NCI-H128 (cell line): ENCODE measurements around the gene TGFBR3.
"Not testable (repeated sequence)": the region's sequence is repeated elsewhere in the genome, so short reads cannot be mapped to it uniquely, and the experiment has no call there.

ENCODE experiments used
- DNase-seq: peaks from one replicate; lab custom pipeline; 2025; ENCODE audit not compliant: unreplicated experiment; lab: John Stamatoyannopoulos, UW

The TGFBR3 gene

GRCh38 chr1:91851130-91852010, 34.6 kb downstream of the TGFBR3 start:
- peak; percentile 65 for DNase-seq

- DNase-seq = no peak
These were observed 35.2 kb downstream of the TGFBR3 start for GRCh38 chr1:91850708-91851107.

GRCh38 chr1:91847851-91848250, 38.1 kb downstream of the TGFBR3 start:
- no peak for DNase-seq

GRCh38 chr1:91846639-91847013, 39.3 kb downstream of the TGFBR3 start:
- no peak for DNase-seq

GRCh38 chr1:91846007-91846638, 39.8 kb downstream of the TGFBR3 start:
- peak; percentile 95 for DNase-seq

- DNase-seq = no peak
These were observed 41.0 kb downstream of the TGFBR3 start for GRCh38 chr1:91844862-91845528.

- DNase-seq = no peak
These were observed 42.1 kb downstream of the TGFBR3 start for GRCh38 chr1:91843843-91844242.

GRCh38 chr1:91842563-91842962, 43.4 kb downstream of the TGFBR3 start:
- DNase-seq = no peak

- no peak for DNase-seq
These were observed 43.9 kb downstream of the TGFBR3 start for GRCh38 chr1:91842056-91842455.

GRCh38 chr1:91840276-91840675, 45.7 kb downstream of the TGFBR3 start:
- not testable (repeated sequence) for DNase-seq

GRCh38 chr1:91836331-91837040, 49.5 kb downstream of the TGFBR3 start:
- no peak for DNase-seq

- no peak for DNase-seq
These were observed 50.8 kb downstream of the TGFBR3 start for GRCh38 chr1:91835087-91835521.

GRCh38 chr1:91834549-91834948, 51.4 kb downstream of the TGFBR3 start:
- not testable (repeated sequence) for DNase-seq

- DNase-seq = no peak
These were observed 52.0 kb downstream of the TGFBR3 start for GRCh38 chr1:91833946-91834345.

GRCh38 chr1:91831132-91831930, 54.6 kb downstream of the TGFBR3 start:
- no peak for DNase-seq

GRCh38 chr1:91830242-91831131, 55.5 kb downstream of the TGFBR3 start:
- DNase-seq = no peak

- no peak for DNase-seq
These were observed 56.4 kb downstream of the TGFBR3 start for GRCh38 chr1:91829293-91830153.

- DNase-seq = no peak
These were observed 57.2 kb downstream of the TGFBR3 start for GRCh38 chr1:91828583-91829281.
